Caco-2 (cell line): Measurements from ENCODE around the gene WWTR1. TPM values are rescaled to one million over a fixed set of nuclear protein-coding genes. Genes with fewer than 3 reads are reported as not detected.

Experiments used
- BruUV-seq: library from RNA; stranded (reverse); fragments of 400-500 nt; replicated peaks from 2 replicates; lab custom pipeline; 2021; lab: Mats Ljungman, UMichigan
- CTCF ChIA-PET: fragments of 300-600 bp; sonication (Branson Sonifier 250); formaldehyde crosslinking; loops from one replicate; lab custom pipeline; 2022; ENCODE audit warnings: antibody characterized with exemption; lab: Charles Lee
- POLR2A ChIA-PET: fragments of 300-600 bp; sonication (Branson Sonifier 250); formaldehyde crosslinking; loops from one replicate; lab custom pipeline; 2022; ENCODE audit warnings: antibody characterized with exemption; lab: Charles Lee
- DNase-seq, 2 experiments: peaks; one replicate each; pipeline versions ENCODE4 v3.0.0 to v3.0.0-alpha.2; 2020 to 2022
- H3K27me3 ChIP-seq: replicated peaks from 2 replicates; pipeline ENCODE4 v1.6.0; 2011; ENCODE audit warnings: low read length; ENCODE audit not compliant: control insufficient read depth, insufficient read depth
- H3K36me3 ChIP-seq: 2 replicates; pipeline ENCODE4 v1.5.1; 2011; ENCODE audit warnings: low read length; ENCODE audit not compliant: control insufficient read depth, insufficient read depth
- H3K4me1 ChIP-seq: fragments of 250-450 bp; sonication (Bioruptor Pico); 2 replicates; pipeline ENCODE4 v1.5.1; 2020; ENCODE audit warnings: mild to moderate bottlenecking
- H3K4me3 ChIP-seq: 2 replicates; pipeline ENCODE4 v1.5.1; 2011; ENCODE audit warnings: low read depth, mild to moderate bottlenecking, control low read depth, low read length
- H3K9me3 ChIP-seq: fragments of 250-450 bp; sonication (Bioruptor Pico); 2 replicates; pipeline ENCODE4 v1.5.1; 2020; ENCODE audit warnings: mild to moderate bottlenecking, moderate library complexity
- H3K27ac Mint-ChIP-seq: one replicate; pipeline ENCODE4 v1.8.0; 2022; ENCODE audit warnings: mixed read lengths; ENCODE audit not compliant: unreplicated experiment
- H3K27me3 Mint-ChIP-seq: one replicate; pipeline ENCODE4 v1.8.0; 2022; ENCODE audit warnings: mixed read lengths; ENCODE audit not compliant: insufficient read depth, unreplicated experiment
- H3K36me3 Mint-ChIP-seq: one replicate; pipeline ENCODE4 v1.8.0; 2022; ENCODE audit warnings: mild to moderate bottlenecking, mixed read lengths; ENCODE audit not compliant: insufficient read depth, unreplicated experiment
- H3K4me1 Mint-ChIP-seq: one replicate; pipeline ENCODE4 v1.8.0; 2022; ENCODE audit warnings: low read depth, mixed read lengths; ENCODE audit not compliant: unreplicated experiment
- H3K4me3 Mint-ChIP-seq: one replicate; pipeline ENCODE4 v1.8.0; 2022; ENCODE audit warnings: mild to moderate bottlenecking, moderate library complexity, mixed read lengths; ENCODE audit not compliant: unreplicated experiment
- H3K9me3 Mint-ChIP-seq: one replicate; pipeline ENCODE4 v1.8.0; 2022; ENCODE audit warnings: mixed read lengths; ENCODE audit not compliant: unreplicated experiment
- intact Hi-C: fragments of 100-400 bp; cut with micrococcal nuclease; formaldehyde crosslinking; loops from one replicate; pipeline ENCODE4 v1.10.0; 2022; ENCODE audit not compliant: unreplicated experiment
- total RNA-seq: library from RNA; stranded (reverse); gene quantifications from 2 replicates; pipeline ENCODE4 v1.2.3, GENCODE V29; 2022
- TF ChIP-seq, protein P1 (sequence below), 2 experiments: fragments of 200-600 bp in 1 of 2; IDR thresholded peaks; 1 replicate in 1 of 2; 2 replicates in 1 of 2; pipeline versions ENCODE4 v1.5.1 to v1.8.0; 2011 to 2022; ENCODE audit warnings: antibody characterized with exemption in 1 of 2, control low read depth in 1 of 2, inconsistent platforms in 1 of 2, low read depth in 1 of 2, low read length in 1 of 2, mild to moderate bottlenecking in 1 of 2, moderate library complexity in 1 of 2; ENCODE audit not compliant: insufficient read depth in 1 of 2, severe bottlenecking in 1 of 2, unreplicated experiment in 1 of 2

Gene WWTR1
- total RNA-seq, 1 experiment from 2014 or later: 16.2 TPM

DNA sequence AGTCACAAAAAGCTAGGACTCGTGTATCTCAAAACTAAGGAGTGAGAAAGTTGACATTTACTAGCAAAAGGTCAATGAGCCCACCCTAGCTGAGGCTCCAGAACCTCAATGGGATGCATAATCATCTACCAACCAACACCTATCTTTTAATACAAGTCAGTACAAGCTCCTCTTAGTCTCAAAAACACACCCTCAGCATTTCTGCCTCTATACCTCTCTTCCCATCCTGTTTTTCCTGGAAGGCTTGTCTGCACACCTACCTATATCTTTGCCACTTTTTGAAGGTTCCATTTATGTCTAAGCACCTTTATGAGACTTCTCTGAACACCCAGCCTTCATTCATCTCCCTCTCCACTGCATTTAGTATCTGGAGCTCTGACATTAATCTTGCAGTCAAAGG, 10.0 kb downstream of the WWTR1 start:
- Mint-ChIP-seq H3K9me3 (no peaks in the 10 kb centered on the region), H3K27ac (no peak overlapping the region), H3K4me3 (no peak overlapping the region), H3K27me3 (no peaks in the 10 kb centered on the region), H3K36me3 (no peaks in the 10 kb centered on the region), H3K4me1 (peaks cover 13% of the 10 kb centered on the region)
- no TSS peak for BruUV-seq
- DNase-seq: no peak
- intact Hi-C loops: no loop called here
- Histone ChIP-seq H3K27me3 (no peaks in the 10 kb centered on the region), H3K4me1 (peaks cover 9% of the 10 kb centered on the region; the same call in 1 of the 2 replicates), H3K36me3 (no peaks in the 10 kb centered on the region), H3K4me3 (no peak overlapping the region), H3K9me3 (no peaks in the 10 kb centered on the region)
- TF ChIP-seq, protein P1, sequence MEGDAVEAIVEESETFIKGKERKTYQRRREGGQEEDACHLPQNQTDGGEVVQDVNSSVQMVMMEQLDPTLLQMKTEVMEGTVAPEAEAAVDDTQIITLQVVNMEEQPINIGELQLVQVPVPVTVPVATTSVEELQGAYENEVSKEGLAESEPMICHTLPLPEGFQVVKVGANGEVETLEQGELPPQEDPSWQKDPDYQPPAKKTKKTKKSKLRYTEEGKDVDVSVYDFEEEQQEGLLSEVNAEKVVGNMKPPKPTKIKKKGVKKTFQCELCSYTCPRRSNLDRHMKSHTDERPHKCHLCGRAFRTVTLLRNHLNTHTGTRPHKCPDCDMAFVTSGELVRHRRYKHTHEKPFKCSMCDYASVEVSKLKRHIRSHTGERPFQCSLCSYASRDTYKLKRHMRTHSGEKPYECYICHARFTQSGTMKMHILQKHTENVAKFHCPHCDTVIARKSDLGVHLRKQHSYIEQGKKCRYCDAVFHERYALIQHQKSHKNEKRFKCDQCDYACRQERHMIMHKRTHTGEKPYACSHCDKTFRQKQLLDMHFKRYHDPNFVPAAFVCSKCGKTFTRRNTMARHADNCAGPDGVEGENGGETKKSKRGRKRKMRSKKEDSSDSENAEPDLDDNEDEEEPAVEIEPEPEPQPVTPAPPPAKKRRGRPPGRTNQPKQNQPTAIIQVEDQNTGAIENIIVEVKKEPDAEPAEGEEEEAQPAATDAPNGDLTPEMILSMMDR (IDR thresholded peaks at IDR 0.05; ENCODE audit: insufficient read depth in 1 of 2, low read depth in 1 of 2, low read length in 1 of 2, severe bottlenecking in 1 of 2, unreplicated experiment in 1 of 2): no peak
- CTCF ChIA-PET: no interaction called here
- POLR2A ChIA-PET: no interaction called here

DNA sequence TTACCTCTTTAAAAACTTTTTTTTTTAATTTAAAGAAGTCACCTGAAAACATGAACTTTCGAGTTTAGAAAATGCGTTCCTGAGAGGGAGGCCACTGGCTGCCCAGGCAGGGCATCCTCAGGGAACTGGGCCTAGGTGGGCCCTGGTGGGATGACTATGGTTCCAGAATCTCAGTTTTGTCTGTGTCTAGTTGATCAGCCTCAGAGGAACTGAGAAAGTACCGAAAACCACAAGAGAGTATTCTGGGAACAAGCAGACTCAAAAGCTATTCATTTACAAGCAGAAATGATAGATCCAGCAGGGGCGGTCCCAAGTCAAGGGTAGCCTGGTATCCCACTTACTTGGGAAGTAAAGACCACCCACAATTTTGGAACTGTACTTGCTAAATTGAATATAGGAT, 10.5 kb downstream of the WWTR1 start:
- Mint-ChIP-seq H3K36me3 (no peaks in the 10 kb centered on the region), H3K27ac (no peak overlapping the region), H3K4me1 (peaks cover 15% of the 10 kb centered on the region), H3K4me3 (no peak overlapping the region), H3K27me3 (no peaks in the 10 kb centered on the region), H3K9me3 (no peaks in the 10 kb centered on the region)
- BruUV-seq: no TSS peak
- no peak overlapping the region for H3K4me3 ChIP-seq
- no peaks in the 10 kb centered on the region for H3K9me3 ChIP-seq
- no peak for DNase-seq
- intact Hi-C loops: no loop called here
- H3K27me3 ChIP-seq: no peaks in the 10 kb centered on the region
- no peaks in the 10 kb centered on the region for H3K36me3 ChIP-seq
- H3K4me1 ChIP-seq: peaks cover 12% of the 10 kb centered on the region
- ChIA-PET CTCF (no interaction called here), POLR2A (no interaction called here)
- TF ChIP-seq, protein P1 (IDR thresholded peaks at IDR 0.05; ENCODE audit: insufficient read depth in 1 of 2, low read depth in 1 of 2, low read length in 1 of 2, severe bottlenecking in 1 of 2, unreplicated experiment in 1 of 2): no peak

DNA sequence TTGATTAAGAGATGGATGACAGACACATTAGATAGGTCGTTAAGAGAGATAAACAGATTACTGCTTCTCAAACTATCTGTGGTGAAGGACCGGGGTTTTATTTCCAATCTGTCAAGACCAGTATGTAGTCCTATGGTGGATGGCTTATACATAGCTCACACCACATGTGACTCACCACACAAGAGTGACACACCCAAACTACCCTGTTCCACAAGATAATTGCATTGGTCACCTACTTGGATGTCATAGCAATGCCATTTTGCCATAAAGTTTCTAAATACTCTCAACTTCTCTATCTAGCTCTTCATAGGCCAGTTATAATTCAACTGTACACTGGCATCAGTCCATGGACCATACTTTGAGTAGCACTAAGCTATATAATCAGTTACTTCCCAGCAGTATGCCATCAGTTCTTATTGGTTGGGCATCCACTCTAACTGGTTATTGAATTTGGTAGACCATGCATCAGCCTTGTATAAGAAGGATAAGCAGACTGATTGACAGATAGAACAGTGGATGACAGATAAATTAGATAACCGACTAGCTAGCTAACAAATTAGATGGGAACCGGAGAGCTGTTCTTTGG, 11.6 kb downstream of the WWTR1 start:
- no peaks in the 10 kb centered on the region for H3K9me3 Mint-ChIP-seq
- H3K4me3 ChIP-seq: no peak overlapping the region
- no peak for DNase-seq
- CTCF ChIA-PET: no interaction called here
- no peaks in the 10 kb centered on the region for H3K27me3 ChIP-seq
- peaks cover 15% of the 10 kb centered on the region for H3K4me1 Mint-ChIP-seq
- H3K27ac Mint-ChIP-seq: no peak overlapping the region
- TF ChIP-seq, protein P1 (IDR thresholded peaks at IDR 0.05; ENCODE audit: insufficient read depth in 1 of 2, low read depth in 1 of 2, low read length in 1 of 2, severe bottlenecking in 1 of 2, unreplicated experiment in 1 of 2): no peak
- H3K36me3 ChIP-seq: no peaks in the 10 kb centered on the region
- no peaks in the 10 kb centered on the region for H3K36me3 Mint-ChIP-seq
- no peaks in the 10 kb centered on the region for H3K27me3 Mint-ChIP-seq
- H3K4me3 Mint-ChIP-seq: no peak overlapping the region
- POLR2A ChIA-PET: no interaction called here
- H3K9me3 ChIP-seq: no peaks in the 10 kb centered on the region
- no TSS peak for BruUV-seq
- H3K4me1 ChIP-seq: peaks cover 22% of the 10 kb centered on the region
- intact Hi-C loops: no loop called here
